ENCODE data around the gene SGCD.

SGCD gene

DNA sequence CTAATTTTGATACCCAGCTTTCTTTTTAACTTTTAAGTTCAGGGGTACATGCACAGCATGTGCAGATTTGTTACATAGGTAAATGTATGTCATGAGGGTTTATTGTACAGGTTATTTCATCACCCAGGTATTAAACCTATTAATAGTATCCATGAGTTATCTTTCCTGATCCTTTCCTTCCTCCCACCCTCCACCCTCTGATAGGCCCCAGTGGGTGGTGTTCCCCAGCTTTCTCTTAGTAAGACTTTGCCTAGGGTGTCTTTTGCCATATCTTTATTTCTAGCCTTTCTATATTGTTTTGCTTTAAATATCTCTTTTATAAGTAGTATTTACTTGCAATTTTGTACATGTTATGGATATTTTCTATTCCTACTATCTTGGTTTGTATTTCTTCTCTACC, 243.7 kb downstream of the SGCD start:
- no peak overlapping the region for H2AK5ac ChIP-seq (ENCODE audit: low read depth, low read length)
- no peaks in the 10 kb centered on the region for H3K27me3 ChIP-seq (ENCODE audit: control insufficient read depth in 3 of 3, insufficient read depth in 3 of 3, low read depth in 1 of 3, low read length in 3 of 3)
- H3K18ac ChIP-seq (ENCODE audit: low read length) = no peak overlapping the region
- no peak overlapping the region for H3K23ac ChIP-seq (ENCODE audit: low read depth, low read length, poor library complexity)
- H3K9ac ChIP-seq (ENCODE audit: low read depth, low read length, poor library complexity) = no peak overlapping the region
- no peak overlapping the region for H3K4ac ChIP-seq (ENCODE audit: low read length)
- no peak overlapping the region for H4K91ac ChIP-seq (ENCODE audit: low read depth, low read length, poor library complexity)
- no peaks in the 10 kb centered on the region for H3K9me3 ChIP-seq (replicated peaks in 1 of 2; ENCODE audit: control insufficient read depth in 2 of 2, insufficient read depth in 1 of 2, low read depth in 1 of 2, low read length in 2 of 2)
- no peak overlapping the region for H2BK12ac ChIP-seq (ENCODE audit: low read length)
- no peak for DNase-seq (ENCODE audit: low spot score)
- no peak overlapping the region for H2BK120ac ChIP-seq (ENCODE audit: low read depth, low read length)
- H3K4me2 ChIP-seq (ENCODE audit: insufficient read depth, low read length, poor library complexity, severe bottlenecking) = no peak overlapping the region
- no peaks in the 10 kb centered on the region for H3K36me3 ChIP-seq (replicated peaks in 1 of 2; ENCODE audit: control insufficient read depth in 2 of 2, insufficient read depth in 2 of 2, low read length in 2 of 2)
- H3K4me3 ChIP-seq (ENCODE audit: low read length in 2 of 2) = no peak overlapping the region
- no peak overlapping the region for H3K27ac ChIP-seq (replicated peaks; ENCODE audit: low read length)
- H3K14ac ChIP-seq (ENCODE audit: low read length) = no peak overlapping the region
- H3K4me1 ChIP-seq (ENCODE audit: control insufficient read depth in 2 of 2, insufficient read depth in 1 of 2, low read depth in 1 of 2, low read length in 2 of 2) = no peaks in the 10 kb centered on the region
- no peak overlapping the region for H2BK5ac ChIP-seq (ENCODE audit: low read length)
- H2BK15ac ChIP-seq (ENCODE audit: low read length) = no peak overlapping the region
- no peak overlapping the region for H2AFZ ChIP-seq (ENCODE audit: low read length)
- H4K8ac ChIP-seq (ENCODE audit: low read depth, low read length) = no peak overlapping the region
- H3K79me1 ChIP-seq (ENCODE audit: low read depth, low read length) = no peaks in the 10 kb centered on the region

DNA sequence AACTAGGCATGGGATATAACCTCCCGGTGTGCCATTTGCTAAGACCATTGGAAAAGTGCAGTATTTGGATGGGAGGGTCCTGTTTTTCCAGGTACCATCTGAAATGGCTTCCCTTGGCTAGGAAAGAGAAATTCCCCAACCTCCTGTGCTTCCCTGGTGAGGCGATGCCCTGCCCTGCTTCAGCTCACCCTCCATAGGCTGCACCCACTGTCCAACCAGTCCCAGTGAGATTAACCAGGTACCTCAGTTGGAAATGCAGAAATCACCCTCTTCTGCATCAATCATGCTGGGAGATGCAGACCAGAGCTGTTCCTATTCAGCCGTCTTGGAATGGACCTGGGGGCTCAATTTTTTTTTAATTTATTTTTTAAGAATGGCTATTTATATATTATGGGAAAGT, 254.8 kb downstream of the SGCD start:
- H2AFZ ChIP-seq (ENCODE audit: low read length) = no peak overlapping the region
- no CpG with 5 or more reads among the region's 3 CpGs for WGBS, 2 donors (ENCODE audit: extremely low coverage in 2 of 2, insufficient read length in 2 of 2, insufficient replicate concordance in 1 of 2)
- no peak overlapping the region for H2BK120ac ChIP-seq (ENCODE audit: low read depth, low read length)
- no peak overlapping the region for H3K27ac ChIP-seq (replicated peaks; ENCODE audit: low read length)
- H3K23ac ChIP-seq (ENCODE audit: low read depth, low read length, poor library complexity) = no peak overlapping the region
- no peak overlapping the region for H2BK12ac ChIP-seq (ENCODE audit: low read length)
- no peak overlapping the region for H4K91ac ChIP-seq (ENCODE audit: low read depth, low read length, poor library complexity)
- H3K36me3 ChIP-seq (replicated peaks in 1 of 2; ENCODE audit: control insufficient read depth in 2 of 2, insufficient read depth in 2 of 2, low read length in 2 of 2) = no peaks in the 10 kb centered on the region
- no peak for DNase-seq (ENCODE audit: low spot score)
- no peak overlapping the region for H2BK15ac ChIP-seq (ENCODE audit: low read length)
- no peak overlapping the region for H3K4ac ChIP-seq (ENCODE audit: low read length)
- peaks cover 0 to 2% of the 10 kb centered on the region in 2 donors for H3K4me1 ChIP-seq (ENCODE audit: control insufficient read depth in 2 of 2, insufficient read depth in 1 of 2, low read depth in 1 of 2, low read length in 2 of 2)
- no peak overlapping the region for H4K8ac ChIP-seq (ENCODE audit: low read depth, low read length)
- no peaks in the 10 kb centered on the region for H3K27me3 ChIP-seq (ENCODE audit: control insufficient read depth in 3 of 3, insufficient read depth in 3 of 3, low read depth in 1 of 3, low read length in 3 of 3)
- H3K79me1 ChIP-seq (ENCODE audit: low read depth, low read length) = no peaks in the 10 kb centered on the region
- H3K9ac ChIP-seq (ENCODE audit: low read depth, low read length, poor library complexity) = no peak overlapping the region
- no peaks in the 10 kb centered on the region for H3K9me3 ChIP-seq (replicated peaks in 1 of 2; ENCODE audit: control insufficient read depth in 2 of 2, insufficient read depth in 1 of 2, low read depth in 1 of 2, low read length in 2 of 2)
- no peak overlapping the region for H3K4me2 ChIP-seq (ENCODE audit: insufficient read depth, low read length, poor library complexity, severe bottlenecking)
- no peak overlapping the region for H3K14ac ChIP-seq (ENCODE audit: low read length)
- no peak overlapping the region for H2BK5ac ChIP-seq (ENCODE audit: low read length)
- no peak overlapping the region for H3K4me3 ChIP-seq (ENCODE audit: low read length in 2 of 2)
- no peak overlapping the region for H3K18ac ChIP-seq (ENCODE audit: low read length)
- no peak overlapping the region for H2AK5ac ChIP-seq (ENCODE audit: low read depth, low read length)

DNA sequence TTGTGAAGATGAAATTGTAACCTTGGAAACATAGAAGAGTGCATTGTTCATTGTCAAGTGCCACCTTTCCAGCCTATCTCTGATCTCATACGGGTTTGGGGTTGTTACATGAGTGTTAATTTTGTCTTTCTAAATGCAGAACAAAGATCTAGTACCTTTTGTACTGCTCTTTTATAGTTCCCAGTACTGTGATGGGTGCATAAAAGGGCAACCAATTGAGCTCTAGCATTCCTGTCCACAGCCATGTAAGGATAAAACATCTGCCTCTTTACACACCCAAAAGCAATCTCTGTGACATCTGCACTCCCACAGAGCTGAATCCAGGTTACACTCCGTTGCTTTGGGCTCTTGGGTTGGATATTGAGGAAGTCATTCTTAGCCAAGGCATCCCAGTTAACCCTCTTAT, 255.2 kb downstream of the SGCD start:
- DNase-seq (ENCODE audit: low spot score) = no peak
- Histone ChIP-seq H3K9me3 (replicated peaks in 1 of 2; ENCODE audit: control insufficient read depth in 2 of 2, insufficient read depth in 1 of 2, low read depth in 1 of 2, low read length in 2 of 2) (no peaks in the 10 kb centered on the region), H3K14ac (ENCODE audit: low read length) (no peak overlapping the region), H2BK120ac (ENCODE audit: low read depth, low read length) (no peak overlapping the region), H2BK12ac (ENCODE audit: low read length) (no peak overlapping the region), H4K8ac (ENCODE audit: low read depth, low read length) (no peak overlapping the region), H3K36me3 (replicated peaks in 1 of 2; ENCODE audit: control insufficient read depth in 2 of 2, insufficient read depth in 2 of 2, low read length in 2 of 2) (no peaks in the 10 kb centered on the region), H3K79me1 (ENCODE audit: low read depth, low read length) (no peaks in the 10 kb centered on the region), H3K4me3 (ENCODE audit: low read length in 2 of 2) (no peak overlapping the region), H2AFZ (ENCODE audit: low read length) (no peak overlapping the region), H3K4me1 (ENCODE audit: control insufficient read depth in 2 of 2, insufficient read depth in 1 of 2, low read depth in 1 of 2, low read length in 2 of 2) (peaks cover 0 to 2% of the 10 kb centered on the region in 2 donors), H2BK15ac (ENCODE audit: low read length) (no peak overlapping the region), H3K27me3 (ENCODE audit: control insufficient read depth in 3 of 3, insufficient read depth in 3 of 3, low read depth in 1 of 3, low read length in 3 of 3) (no peaks in the 10 kb centered on the region), H3K18ac (ENCODE audit: low read length) (no peak overlapping the region), H2AK5ac (ENCODE audit: low read depth, low read length) (no peak overlapping the region), H2BK5ac (ENCODE audit: low read length) (no peak overlapping the region), H3K4me2 (ENCODE audit: insufficient read depth, low read length, poor library complexity, severe bottlenecking) (no peak overlapping the region), H4K91ac (ENCODE audit: low read depth, low read length, poor library complexity) (no peak overlapping the region), H3K9ac (ENCODE audit: low read depth, low read length, poor library complexity) (no peak overlapping the region), H3K23ac (ENCODE audit: low read depth, low read length, poor library complexity) (no peak overlapping the region), H3K27ac (replicated peaks; ENCODE audit: low read length) (no peak overlapping the region), H3K4ac (ENCODE audit: low read length) (no peak overlapping the region)
- WGBS, 2 donors (ENCODE audit: extremely low coverage in 2 of 2, insufficient read length in 2 of 2, insufficient replicate concordance in 1 of 2) = no CpG with 5 or more reads among the region's 2 CpGs

DNA sequence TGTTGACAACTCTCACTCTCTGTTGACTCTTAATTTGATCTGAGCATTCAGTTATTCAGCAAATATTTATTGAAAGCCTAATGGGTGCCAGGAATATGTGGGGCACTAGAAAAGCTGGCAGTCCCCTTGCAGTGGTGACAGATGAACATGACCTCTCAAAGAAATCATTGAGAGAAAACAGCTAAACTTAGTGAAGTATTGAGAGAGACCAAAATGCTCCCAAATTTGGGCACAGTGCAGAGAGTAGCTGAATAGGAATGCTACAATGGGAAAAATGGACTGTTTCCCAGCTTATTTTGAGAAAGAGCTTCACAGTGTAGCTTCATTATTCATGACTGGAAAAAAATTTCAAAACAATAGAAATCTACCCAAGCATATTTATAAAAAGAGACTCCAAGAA, 257.9 kb downstream of the SGCD start:
- Histone ChIP-seq H3K4me3 (ENCODE audit: low read length in 2 of 2) (no peak overlapping the region), H2AFZ (ENCODE audit: low read length) (no peak overlapping the region), H3K23ac (ENCODE audit: low read depth, low read length, poor library complexity) (no peak overlapping the region), H3K36me3 (replicated peaks in 1 of 2; ENCODE audit: control insufficient read depth in 2 of 2, insufficient read depth in 2 of 2, low read length in 2 of 2) (no peaks in the 10 kb centered on the region), H3K9ac (ENCODE audit: low read depth, low read length, poor library complexity) (no peak overlapping the region), H3K14ac (ENCODE audit: low read length) (no peak overlapping the region), H4K91ac (ENCODE audit: low read depth, low read length, poor library complexity) (no peak overlapping the region), H4K8ac (ENCODE audit: low read depth, low read length) (no peak overlapping the region), H3K4ac (ENCODE audit: low read length) (no peak overlapping the region), H2BK120ac (ENCODE audit: low read depth, low read length) (no peak overlapping the region), H2AK5ac (ENCODE audit: low read depth, low read length) (no peak overlapping the region), H3K9me3 (replicated peaks in 1 of 2; ENCODE audit: control insufficient read depth in 2 of 2, insufficient read depth in 1 of 2, low read depth in 1 of 2, low read length in 2 of 2) (no peaks in the 10 kb centered on the region), H3K4me2 (ENCODE audit: insufficient read depth, low read length, poor library complexity, severe bottlenecking) (no peak overlapping the region), H3K4me1 (ENCODE audit: control insufficient read depth in 2 of 2, insufficient read depth in 1 of 2, low read depth in 1 of 2, low read length in 2 of 2) (peaks cover 0 to 2% of the 10 kb centered on the region in 2 donors), H3K79me1 (ENCODE audit: low read depth, low read length) (no peaks in the 10 kb centered on the region), H2BK12ac (ENCODE audit: low read length) (no peak overlapping the region), H3K18ac (ENCODE audit: low read length) (no peak overlapping the region), H2BK15ac (ENCODE audit: low read length) (no peak overlapping the region), H3K27ac (replicated peaks; ENCODE audit: low read length) (no peak overlapping the region), H2BK5ac (ENCODE audit: low read length) (no peak overlapping the region), H3K27me3 (ENCODE audit: control insufficient read depth in 3 of 3, insufficient read depth in 3 of 3, low read depth in 1 of 3, low read length in 3 of 3) (no peaks in the 10 kb centered on the region)
- no peak for DNase-seq (ENCODE audit: low spot score)

Measured in neuronal stem cell (in vitro differentiated cells).